HT-29 (cell line): ENCODE measurements around the gene DIP2B. TPM values are rescaled to one million over a fixed set of nuclear protein-coding genes. Genes with fewer than 3 reads are reported as not detected.
A peak's percentile ranks its signal among the peaks of the same experiment; 100 is the strongest.

Experiments
- DNase-seq: peaks from one replicate; pipeline ENCODE4 v3.0.0-alpha.2; 2015; ENCODE audit warnings: low spot score
- total RNA-seq: library from RNA; depleted of rRNA; stranded (reverse); fragments of >200 nt; shearing (Covaris generic); gene quantifications from 2 replicates; pipeline ENCODE4 v1.2.3, GENCODE V29; 2014

DIP2B gene
- total RNA-seq, 1 experiment from 2014 or later: 21.4 TPM

DNA sequence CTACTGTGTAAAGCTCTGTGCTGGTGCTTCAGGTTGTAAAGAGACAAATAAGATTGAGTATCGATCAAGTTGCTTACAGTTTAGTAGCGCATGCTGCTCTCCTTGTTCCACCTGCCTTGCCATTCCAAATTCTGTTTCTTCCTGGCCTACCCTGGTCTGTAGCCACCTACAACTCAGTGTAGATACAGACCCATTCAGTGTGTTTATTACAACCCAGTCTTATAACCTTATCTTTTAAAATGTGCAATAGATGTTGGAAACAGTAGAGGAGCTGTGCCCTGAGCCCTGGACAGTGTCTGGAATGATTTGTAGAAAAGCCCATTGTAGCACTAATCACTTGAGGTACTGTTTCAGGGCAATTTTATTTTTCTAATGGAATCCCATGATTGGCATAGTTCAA is 68.5 kb downstream of the DIP2B start:
- DNase-seq: no peak

DNA sequence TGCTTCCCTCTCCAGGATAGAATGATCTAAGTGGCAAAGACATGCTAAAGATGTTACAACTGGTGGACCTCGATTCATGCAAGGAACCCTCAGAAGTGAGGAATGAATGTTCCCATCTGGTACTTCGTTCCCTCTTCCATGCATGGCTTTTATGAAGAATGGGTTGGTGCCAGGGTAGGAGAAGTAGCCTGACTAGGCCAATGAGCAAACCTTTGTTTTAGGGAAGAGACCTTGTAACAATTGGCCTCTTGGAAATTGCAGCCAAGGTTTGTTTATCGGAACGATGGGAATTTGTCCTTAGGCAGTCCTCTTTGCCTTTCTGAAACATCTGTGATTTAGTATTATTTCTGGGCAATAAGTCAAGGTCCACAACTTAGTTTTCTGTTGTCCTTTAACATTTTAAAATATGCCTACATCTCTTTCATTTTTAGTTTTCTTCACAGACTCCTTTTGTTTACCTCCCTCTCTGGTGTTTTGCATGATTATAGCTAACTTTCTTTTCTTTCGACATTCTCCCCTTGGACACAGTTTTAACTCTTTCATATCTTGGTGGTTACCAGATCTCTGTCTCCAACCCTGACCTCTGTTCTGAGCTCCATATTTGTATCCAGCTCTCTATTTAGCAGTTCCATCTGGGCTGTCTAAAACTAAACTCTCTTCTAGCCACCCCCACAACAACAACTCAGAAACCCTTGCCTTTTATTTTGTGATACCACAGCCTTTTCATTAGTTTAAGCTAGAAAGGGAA is 70.0 kb downstream of the DIP2B start:
- DNase-seq: no peak

DNA sequence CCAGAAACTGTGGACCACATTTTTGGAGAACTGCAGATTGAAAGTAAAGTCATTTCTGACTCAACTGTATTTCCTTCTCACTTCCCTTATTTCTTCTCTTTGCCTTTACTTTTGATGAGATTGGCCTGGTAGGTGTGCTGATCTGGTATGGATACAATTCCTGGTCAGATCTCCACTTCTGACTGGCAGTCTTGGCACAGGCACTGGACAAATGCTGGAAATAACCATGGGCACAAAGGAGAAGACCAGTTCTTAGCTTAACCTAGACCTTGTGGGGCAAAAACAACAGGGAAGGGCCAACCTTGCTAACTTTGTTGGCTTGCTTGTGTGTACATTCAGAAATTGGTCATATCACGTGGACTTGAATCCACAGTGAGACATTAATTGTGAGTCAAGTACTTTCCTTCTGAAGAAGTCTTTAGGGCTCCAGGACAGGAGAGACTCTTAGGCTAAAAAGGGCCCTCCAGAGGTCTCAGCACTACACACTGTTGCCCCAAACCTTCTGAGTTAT is 75.0 kb downstream of the DIP2B start:
- no peak for DNase-seq

DNA sequence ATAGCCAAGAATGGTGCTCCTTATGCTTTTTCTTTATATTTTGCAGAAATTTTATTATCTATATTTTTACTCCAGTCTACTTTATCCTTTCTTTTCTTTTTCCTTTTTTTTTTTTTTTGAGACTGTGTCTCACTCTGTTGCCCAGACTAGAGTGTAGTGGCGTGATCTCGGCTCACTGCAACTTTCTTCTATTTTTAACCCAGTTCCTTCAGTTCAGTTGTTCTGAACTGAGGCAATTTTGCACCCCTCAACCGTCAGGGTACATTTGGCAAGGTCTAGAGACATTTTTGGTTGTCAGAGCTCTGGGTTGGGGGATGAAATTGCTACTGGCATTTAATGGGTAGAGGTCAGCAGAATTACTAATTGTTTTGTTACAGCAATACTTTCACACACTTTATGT is 75.7 kb downstream of the DIP2B start:
- no peak for DNase-seq

DNA sequence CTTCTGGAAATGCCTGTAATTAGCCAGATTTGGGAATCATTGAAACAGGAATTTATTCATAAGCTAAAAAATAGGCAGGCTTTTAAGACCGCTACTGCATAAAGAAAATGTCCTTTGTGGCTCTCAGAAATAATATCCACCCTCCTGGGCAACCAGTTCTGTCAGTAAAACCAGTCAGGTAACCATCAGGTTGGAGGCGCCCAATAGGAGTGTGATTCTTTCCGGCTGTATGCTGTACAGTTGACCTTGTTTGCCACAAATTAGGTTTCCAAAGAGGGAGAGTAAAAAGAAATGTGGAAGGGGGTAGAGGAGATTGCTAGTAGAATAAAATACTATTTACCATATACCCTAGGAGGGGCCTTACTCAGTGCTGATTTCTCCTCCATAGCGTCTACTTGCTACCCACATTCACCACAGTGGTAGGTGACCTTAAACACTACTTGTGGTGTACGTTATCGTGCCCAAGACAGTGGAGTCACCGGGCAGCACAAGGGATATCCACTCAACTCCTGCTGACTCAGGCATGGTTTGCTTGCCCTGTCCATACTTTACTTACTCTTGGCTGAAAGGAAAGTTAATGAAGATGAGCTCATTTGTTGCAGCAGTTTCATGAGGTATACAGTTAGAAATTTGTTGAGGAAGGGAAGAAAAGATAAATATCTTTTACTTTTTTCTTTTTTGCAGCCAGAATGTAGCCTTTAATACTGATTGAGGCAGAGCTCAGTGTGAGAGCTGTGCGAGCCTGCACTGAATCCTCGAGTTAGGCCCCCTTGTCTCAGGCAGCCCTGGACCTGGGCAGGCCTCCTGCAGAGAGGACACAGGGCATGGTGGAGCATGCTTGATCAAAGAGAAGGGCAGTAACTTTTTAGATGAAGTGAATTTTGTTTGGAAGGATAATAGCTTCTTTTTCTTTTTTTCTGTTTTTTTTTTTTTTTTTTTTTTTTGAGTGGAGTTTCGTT is 76.7 kb downstream of the DIP2B start:
- peak; percentile 45 for DNase-seq

DNA sequence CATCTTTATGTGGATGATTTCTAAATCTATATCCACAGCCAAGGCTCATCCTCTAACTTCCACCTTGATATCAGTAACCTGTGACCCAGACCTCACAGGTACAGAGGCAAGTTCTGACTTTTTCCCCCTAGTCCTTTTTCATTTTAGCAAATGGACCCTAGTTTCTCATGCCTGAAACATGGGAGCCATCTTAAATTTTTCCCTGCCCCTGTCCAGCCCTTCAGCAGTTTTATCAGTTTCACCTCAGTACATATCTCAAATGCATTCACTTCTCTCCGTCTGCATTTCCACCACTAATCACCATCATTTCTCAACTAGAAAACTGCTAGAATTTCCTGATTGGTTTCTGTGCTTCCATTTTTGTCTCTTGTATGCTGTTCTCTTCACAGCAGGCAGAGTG is 79.3 kb downstream of the DIP2B start:
- no peak for DNase-seq

DNA sequence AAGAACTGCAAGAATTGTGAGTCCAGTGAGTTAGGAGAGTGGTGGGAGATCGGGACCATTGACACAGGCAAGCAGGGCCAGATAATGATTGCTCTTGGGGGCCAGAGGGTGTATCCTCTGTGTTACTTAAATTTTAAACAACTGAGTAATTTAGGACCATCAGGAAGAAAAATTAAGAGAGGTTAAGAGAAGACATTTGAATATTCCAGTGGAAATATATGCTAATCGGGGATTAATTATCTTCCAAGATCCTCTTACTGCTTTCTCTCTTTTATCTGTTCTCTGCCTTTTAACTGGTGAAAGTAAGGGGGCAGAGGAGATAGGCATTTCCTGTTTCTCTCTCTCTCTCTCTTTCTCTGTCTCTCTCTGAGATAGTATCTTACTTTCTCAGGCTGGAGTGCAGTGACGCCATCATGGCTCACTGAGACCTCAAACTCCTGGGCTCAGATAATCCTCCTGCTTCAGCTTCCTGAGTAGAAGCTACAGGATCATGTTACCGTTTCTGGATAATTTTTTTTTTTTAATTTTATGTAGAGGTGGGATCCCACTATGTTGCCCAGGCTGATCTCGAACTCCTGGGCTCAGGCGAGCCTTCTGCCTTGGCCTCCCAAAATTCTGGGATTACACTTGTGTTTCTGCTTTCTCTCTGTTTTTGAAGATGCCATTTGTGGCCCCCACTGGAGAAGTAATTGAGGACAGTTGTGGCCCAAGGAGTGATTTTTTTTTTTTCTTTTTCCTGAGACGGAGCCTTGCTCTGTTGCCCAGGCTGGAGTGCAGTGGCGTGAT is 85.1 kb downstream of the DIP2B start:
- no peak for DNase-seq

DNA sequence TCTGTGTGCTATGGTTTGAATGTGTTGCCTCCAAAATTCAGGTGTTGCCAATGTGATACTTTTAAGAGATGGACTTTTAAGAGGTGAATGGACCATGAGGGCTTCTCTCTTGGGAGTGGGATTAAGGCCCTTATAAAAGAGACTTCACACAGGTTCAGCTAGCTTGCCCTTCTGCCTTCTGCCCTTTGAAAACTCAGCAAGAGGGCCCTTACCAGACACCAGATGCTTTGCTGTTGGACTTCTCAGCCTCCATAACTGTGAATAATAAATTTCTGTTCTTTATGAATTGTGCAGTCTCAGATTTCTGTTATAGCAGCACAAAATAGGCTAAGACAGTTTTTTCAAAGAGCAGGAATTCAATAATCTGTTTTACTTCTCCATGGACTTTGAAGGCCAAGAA is 86.1 kb downstream of the DIP2B start:
- no peak for DNase-seq

DNA sequence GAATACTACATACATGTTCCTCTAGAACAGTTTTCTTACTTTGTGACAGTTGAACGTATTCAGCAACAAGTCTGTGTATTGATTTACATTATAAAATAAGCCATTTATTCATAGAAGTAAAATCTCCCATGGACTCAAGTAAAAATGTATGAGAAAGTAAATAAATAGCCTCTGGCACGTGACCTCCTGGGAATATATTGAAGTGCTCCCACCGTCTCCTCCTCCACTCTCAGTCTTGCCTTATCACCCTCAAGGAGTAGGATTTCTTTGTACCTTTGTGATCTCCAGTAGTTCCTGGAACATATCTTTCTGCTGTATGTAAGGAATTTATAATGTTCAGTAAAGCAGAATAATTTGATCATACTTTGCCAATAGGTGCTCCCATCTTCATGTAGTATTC is 90.9 kb downstream of the DIP2B start:
- no peak for DNase-seq

DNA sequence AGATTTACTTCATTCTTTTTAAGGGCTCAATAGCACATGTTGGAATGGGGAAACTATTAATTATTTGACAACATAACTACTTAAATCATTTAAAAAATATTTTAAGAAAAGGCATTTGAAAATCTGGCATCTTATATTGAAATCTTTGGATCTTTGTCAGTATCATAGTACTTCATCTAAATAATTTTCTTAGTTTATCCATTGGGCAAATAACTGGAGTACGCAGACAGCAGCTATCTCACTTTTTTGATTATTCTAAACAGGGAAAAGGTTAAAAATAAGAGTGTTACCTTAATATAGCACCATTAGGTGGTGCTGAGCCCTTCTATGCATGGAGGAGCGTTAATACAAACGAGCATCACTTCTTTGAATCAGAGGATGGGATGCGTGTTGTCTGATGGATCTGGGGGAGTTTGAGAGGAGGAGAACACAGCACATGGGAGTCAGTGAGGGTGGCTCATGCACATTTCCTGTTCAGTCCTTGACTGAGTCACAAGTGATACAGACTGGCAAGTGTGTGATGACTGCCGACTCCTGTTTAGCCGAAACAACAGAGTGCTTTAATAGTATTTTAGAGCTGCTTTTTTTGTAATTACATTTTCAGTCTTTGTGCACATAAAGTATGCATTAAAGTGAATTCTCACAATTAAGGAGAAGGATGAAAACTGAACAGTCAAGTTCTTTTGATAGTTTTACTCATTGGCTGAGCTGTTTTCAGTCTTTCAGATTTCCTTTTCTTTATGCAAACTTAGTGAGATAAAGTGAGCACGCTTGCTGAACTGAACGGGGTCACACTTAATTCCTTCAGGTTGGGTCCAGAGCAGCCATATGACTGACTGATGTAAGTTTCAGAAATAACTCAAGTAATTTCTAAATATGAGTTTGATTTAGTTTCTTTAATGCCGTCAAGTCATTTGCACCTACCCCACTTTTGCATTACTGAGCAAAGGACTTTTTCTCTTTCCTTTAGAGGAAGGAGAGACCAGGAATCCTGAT is 92.7 kb downstream of the DIP2B start:
- no peak for DNase-seq

DNA sequence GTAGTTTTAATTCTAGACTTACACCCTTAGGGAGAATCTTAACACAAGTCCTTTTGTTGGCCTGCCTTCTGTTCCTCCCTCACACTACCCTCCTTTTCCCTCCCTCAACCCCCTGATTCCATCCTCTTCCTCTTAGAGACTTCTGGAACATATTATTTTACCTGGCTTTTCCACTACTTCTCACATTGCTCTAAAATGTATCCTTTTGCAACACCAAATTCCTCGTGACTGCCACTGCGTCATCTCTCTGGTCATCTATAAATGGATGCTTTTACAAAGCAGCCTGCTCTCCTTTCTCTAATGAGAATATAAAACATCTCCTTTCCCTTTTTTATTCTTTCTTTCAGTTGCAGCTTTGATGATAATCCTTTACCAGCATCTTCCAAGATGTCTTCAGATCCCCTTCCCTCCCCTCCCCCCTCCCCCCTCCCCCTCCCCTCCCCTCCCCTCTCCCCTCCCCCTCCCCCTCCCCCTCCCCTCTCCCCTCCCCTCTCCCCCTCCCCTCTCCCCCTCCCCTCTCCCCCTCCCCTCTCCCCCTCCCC is 93.6 kb downstream of the DIP2B start:
- no peak for DNase-seq

DNA sequence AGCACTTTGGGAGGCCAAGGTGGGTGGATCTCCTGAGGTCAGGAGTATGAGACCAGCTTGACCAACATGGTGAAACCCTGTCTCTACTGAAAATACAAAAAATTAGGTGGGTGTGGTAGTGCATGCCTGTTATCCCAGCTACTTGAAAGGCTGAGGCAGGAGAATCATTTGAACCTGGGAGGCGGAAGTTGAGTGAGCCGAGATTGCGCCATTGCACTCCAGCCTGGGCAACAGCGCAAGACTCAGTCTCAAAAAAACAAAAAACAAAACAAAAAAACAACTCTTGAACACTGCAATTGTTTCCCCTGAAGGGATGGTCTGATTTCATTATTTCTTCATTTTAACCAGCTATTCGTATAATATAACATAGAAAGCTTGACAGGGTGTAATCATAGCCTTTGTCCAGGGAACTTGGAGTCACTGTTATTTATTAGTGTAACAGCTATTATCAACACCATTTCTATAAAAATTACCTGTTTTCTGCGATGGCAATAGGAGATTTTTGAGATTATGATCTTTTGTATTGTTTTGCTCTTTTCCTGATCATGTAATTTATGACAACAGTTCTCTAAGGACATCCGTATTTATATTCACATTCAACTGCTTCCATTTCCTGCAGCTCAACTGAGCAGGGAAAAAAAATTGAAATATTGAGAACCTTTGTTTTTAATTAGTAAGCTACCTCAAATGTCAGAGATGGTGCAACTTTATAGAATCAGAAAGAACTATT is 94.7 kb downstream of the DIP2B start:
- no peak for DNase-seq

DNA sequence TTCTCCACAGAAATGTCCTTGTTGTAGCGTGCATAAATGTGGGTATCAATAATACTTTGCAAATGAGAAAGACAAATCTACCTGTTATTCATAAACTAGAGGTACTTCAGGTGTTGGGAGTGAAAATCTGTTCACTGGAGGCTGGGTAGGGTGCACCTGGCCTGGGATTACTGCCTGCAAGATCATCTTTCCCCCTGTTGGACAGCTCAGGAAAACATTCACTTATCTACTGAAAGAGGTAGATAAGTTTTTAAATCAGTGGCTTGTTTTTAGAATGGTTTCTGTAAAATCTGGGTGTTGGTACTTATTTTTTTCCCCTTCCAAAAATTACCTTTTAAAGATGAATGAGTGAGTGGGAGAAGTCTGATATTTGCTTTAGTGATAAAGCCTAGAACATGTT is 95.6 kb downstream of the DIP2B start:
- DNase-seq: no peak

DNA sequence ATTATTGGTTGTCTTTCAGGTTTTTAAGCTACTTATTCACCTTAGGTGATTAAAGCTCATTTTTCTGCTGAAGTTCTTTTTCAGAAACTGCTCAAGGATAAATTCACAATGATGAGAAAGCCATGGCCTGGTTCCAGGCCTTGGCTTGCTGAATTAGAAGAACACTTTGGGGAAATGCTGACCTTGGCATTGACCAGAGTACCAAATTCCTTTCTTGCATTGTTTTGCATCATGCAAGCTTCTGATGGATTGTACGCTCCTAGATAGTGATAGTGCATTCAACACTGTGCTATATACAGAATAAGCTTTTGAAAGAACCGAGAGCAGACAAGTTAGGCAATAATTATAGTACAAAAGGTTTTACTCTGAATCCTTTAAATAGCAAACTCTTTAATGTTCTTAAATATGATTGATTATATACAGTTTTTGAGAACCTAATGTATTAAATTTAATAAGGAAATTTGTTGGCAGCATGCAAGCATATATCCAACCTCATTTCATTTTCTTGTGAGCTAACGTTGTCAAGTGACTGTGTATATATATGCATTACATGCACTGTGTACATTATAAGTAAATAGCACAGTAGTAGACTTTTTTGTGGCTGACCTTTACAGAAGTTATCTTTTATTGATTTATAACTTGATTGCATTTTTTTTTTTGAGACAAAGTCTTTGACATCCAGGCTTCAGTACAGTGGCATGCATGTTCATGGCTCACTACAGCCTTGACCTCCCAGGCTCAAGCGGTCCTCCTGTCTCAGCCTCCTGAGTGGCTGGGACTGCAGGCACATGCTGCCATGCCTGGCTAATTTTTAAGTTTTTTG is 99.2 kb downstream of the DIP2B start:
- no peak for DNase-seq

DNA sequence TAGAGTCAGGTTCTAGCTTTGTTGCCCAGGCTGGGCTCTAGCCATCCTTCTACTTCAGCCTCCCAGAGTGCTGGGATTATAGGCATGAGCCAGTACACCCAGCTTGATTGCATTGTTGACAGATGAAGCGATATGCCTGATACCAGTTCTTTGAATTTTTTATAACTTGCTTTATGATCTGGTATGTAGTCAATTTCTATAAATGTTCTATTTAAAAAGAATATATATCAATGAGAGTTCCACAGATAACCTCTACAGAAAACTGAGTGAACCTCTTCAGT is 99.8 kb downstream of the DIP2B start:
- no peak for DNase-seq

DNA sequence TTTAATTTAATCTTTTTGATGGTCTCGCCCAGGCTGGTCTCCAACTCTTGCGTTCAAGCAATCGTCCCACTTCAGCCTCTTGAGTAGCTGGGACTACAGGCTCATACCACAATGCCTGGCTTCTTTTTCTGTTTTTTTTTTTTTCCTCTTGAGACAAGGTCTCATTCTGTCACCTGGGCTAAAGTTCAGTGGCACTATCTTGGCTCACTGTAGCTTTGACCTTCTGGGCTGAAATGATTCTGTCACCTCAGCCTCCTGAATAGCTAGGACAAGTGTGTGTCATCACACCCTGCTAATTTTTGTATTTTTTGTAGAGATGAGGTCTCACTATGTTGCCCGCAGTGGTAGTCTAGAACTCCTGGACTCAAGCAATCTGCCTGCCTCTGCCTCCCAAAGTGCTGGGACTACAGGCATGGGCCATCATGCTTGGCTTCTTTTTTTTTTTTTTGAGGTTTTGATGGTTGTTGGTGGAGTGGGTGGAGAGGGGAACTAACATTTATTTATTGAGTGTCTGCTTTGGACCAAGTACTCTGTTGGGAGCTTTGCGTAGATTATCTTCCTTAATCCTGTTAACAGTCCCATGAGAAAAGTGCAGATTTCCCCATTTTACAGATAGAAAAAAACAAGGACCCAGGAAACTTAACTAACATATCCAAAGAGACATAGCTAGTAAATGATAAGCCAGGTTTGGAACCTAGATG is 102.0 kb downstream of the DIP2B start:
- DNase-seq: no peak

DNA sequence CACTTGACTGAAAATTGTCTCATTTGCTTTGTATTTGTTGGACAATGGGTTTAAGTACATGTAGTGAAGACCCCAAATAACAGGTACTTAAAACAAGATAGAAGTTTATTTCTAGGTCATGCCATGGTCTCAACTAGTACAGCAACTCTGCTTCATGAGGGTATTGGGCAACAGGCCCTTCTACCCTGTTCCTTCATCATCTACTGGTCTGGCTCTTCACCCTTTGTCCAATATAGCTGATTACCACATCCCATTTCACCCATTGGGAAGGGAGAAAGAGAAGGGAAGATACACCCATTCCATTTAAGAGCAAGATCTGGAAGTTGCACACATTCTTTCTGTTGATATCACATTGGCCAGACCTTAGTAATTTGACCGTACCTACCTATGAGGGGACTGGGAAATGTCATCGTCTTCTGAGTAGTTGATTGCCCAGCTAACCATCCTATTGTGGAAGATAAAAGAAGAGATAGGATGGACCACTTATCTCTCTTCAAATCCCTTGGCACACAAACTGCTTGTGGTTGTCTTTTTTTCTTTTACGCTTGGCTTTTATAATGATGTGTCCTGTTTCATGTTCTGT is 104.6 kb downstream of the DIP2B start:
- DNase-seq: no peak

DNA sequence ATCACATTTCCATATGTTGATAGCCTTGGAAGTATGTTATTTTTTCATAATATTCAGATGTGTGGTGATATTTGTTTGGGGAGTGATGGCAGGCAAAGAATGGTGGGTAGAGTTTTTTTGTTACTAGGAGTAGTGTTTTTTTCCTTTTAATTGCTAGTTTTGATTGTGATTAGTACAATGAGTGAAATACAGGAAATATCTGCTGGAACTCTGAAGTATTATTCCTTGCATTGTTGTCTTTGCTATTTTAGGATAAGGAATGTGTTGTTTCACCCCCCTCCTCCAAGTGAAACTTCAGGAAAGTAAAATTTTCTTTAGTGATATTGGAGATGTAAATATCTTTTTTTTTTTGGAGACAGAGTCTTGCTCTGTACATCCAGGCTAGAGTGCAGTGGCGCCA is 105.4 kb downstream of the DIP2B start:
- no peak for DNase-seq
